CD4-positive, alpha-beta T cell treated with Interleukin-17A for 4 hours (primary cell): ENCODE results near the gene ACAP3.

ENCODE experiments used
- DNase-seq: peaks from one replicate; pipeline ENCODE4 v3.0.0-alpha.2; 2020; ENCODE audit warnings: mixed read lengths

Gene ACAP3

GRCh38 chr1:1298861-1299685, 8.7 kb downstream of the ACAP3 start:
- no peak for DNase-seq

GRCh38 chr1:1297802-1298424, 9.8 kb downstream of the ACAP3 start:
- DNase-seq = no peak

- DNase-seq = no peak
Measured at GRCh38 chr1:1296070-1297061, 11.4 kb downstream of the ACAP3 start.

GRCh38 chr1:1295154-1295923, 12.4 kb downstream of the ACAP3 start:
- no peak for DNase-seq

- DNase-seq = no peak
Measured at GRCh38 chr1:1294250-1294890, 13.4 kb downstream of the ACAP3 start.

- no peak for DNase-seq
Measured at GRCh38 chr1:1293263-1294249, 14.2 kb downstream of the ACAP3 start.

- DNase-seq = no peak
Measured at GRCh38 chr1:1292851-1293250, 14.9 kb downstream of the ACAP3 start.

GRCh38 chr1:1292442-1292779, 15.3 kb downstream of the ACAP3 start:
- DNase-seq = no peak

- DNase-seq = peak; percentile 80
Measured at GRCh38 chr1:1291548-1292441, 15.9 kb downstream of the ACAP3 start.

GRCh38 chr1:1291023-1291528, 16.7 kb downstream of the ACAP3 start:
- DNase-seq = no peak

- DNase-seq = peak; percentile 70
Measured at GRCh38 chr1:1290238-1290731, 17.4 kb downstream of the ACAP3 start.

GRCh38 chr1:1287288-1288110, 20.2 kb downstream of the ACAP3 start:
- no peak for DNase-seq

GRCh38 chr1:1286313-1287261, 21.1 kb downstream of the ACAP3 start:
- no peak for DNase-seq

- DNase-seq = no peak
Measured at GRCh38 chr1:1285611-1286311, 22.0 kb downstream of the ACAP3 start.

- no peak for DNase-seq
Measured at GRCh38 chr1:1285102-1285571, 22.6 kb downstream of the ACAP3 start.
